ENCODE data around the gene SLC39A11.

DNA sequence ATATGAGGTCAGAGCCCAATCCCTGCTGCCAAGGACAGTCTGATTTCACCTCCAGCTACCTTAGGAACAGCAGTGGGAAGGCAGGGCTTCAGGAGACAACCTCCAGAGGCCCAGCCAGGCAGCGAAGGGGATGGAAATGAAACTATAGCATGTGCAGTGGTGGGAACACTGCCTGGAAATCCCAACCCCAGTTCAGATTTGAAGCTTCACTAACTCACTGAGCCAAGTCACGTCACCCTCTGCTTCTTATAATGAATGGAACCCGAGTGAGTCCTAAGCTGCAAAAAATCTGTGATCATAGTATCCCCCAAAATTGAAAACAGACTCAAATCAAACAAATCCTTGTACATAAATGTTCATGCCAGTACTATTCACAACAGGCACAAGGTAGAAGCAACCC is 36.0 kb upstream of the SLC39A11 start:
- TF ChIP-seq CTCF (IDR thresholded peaks at IDR 0.05; ENCODE audit: low read depth, low read length, missing input control) (no peak), JUND (IDR thresholded peaks at IDR 0.05) (no peak), REST (IDR thresholded peaks at IDR 0.05) (no peak), TAF1 (conservative IDR thresholded peaks at IDR 0.05) (no peak)
